ENCODE measurements around the gene KCNJ16.
A peak's percentile ranks its signal among the peaks of the same experiment; 100 is the strongest.

Gene KCNJ16

DNA sequence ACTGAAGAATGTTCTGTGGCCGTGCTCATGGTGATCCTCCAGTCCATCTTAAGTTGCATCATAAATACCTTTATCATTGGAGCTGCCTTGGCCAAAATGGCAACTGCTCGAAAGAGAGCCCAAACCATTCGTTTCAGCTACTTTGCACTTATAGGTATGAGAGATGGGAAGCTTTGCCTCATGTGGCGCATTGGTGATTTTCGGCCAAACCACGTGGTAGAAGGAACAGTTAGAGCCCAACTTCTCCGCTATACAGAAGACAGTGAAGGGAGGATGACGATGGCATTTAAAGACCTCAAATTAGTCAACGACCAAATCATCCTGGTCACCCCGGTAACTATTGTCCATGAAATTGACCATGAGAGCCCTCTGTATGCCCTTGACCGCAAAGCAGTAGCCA, 57.5 kb downstream of the KCNJ16 start:
- FAIRE-seq = no peak

DNA sequence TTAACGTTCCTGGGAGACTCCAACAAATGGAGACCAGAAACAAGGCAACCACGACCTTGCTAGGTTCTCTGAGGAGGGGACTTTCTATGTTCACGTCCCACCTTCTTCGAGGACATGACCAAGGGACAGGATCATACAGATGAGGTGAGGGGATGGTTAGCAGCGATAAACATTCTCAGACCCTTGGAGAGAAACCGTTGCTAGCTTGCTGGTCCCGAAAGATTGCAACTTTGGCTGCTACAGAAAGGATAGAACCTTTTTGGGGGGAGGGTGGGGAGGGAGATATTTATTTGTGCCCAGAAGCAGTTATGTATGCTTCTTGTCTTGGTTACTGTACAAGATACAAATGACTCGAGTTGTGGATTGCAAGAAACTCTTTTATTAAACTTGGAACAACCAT, 59.0 kb downstream of the KCNJ16 start:
- FAIRE-seq = no peak

GRCh38 chr17:70134777-70135176, 59.8 kb downstream of the KCNJ16 start:
- no peak for FAIRE-seq

DNA sequence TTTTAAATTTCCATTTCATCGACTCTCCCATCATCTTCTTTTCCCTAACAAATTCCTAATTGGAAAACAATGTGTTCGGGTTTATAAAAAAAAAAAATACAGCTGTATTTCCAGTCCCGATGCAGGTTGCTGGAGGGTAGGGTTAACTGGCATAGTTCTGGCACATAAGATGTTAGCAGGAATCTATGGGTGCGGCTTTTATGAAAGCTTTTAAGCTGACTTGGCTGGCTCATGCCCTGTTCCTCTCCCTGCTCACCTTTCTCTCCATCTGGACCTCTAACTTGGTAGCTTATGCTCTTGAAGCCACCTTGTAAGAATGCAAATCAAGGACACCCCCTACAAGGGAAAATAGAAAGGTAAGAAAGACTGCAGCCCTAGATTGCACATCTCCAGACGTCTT, 61.1 kb downstream of the KCNJ16 start:
- FAIRE-seq = no peak

- FAIRE-seq = no peak
Observed at GRCh38 chr17:70137451-70138230, 62.6 kb downstream of the KCNJ16 start.

DNA sequence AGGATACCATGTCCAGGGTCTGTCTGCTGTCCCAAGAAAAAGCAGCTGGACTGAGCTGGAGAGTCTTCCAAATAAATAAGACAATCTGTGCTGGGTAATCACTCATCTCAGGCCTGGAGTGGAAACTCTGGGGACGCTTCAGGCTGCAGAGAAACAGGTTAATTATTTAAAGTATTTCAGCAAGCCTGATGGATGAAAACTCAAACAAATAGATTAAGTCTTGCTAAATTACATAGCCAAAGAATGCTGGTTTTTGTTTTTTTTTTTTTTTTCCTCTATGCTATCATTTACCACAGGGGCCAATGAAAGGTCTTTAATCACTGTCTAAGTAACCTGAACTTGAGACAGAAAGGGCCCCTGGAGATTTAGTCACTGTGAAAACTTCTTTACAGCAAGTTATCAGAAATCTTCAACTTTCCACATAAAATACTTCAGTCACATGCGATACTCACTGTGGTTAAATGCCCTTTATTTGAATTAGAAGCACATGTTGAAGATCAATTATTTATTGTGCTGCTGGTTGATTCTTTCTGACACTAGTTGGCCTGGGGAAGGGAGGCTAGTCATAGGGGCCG, 63.4 kb downstream of the KCNJ16 start:
- no peak for FAIRE-seq

DNA sequence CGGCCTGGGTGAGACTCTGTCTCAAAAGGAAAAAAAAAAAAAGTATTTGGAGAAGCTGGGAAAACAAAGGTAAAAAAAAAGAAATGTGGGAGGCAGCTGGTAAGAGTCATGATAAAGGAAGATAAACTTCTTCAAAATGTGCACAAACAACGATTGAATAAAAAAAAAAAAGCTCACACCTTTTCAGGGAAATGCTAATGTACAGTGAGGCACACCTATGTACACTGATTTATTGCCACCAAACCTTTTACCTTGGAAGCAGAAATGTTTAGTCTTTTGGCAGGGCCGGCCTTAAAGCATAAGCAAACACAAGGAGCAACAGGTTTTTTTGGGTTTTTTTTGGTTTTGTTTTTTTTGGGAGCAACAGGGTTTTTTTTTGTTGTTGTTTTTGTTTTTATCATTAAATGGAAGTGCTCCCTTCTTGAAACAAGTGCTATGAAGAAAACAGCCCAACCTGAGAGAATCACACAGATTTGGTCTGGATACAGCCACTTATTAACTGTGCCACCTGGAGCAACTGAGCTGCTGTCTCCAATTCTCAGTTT, 64.5 kb downstream of the KCNJ16 start:
- no peak for FAIRE-seq

DNA sequence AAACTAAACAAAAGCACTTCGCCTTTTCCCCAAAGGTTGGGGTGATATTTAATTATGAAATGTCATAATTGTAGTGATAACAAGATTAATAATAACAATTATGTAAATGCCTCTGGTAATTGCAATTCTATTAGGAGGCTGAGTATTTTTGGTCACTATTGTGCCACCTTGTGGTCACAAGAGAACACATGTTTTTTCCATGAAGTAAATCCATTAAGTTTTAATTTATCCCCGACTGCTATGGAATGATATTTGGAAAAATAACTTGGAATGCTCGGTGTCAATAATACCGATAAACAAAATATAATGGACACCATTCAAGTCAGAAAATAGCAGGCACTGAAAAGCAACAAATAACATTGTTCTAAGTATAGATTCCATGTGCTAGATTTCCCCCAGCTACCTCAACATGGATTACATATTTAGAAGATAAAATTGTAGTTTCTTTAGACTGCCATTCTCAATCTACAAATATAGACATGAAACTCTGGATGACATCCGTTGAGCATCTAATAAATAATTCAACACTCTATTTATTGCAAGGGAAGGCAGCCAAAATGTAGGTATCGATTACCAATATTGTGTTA, 69.3 kb downstream of the KCNJ16 start:
- FAIRE-seq = peak; percentile 42

GRCh38 chr17:70153210-70153609, 78.2 kb downstream of the KCNJ16 start:
- no peak for FAIRE-seq

DNA sequence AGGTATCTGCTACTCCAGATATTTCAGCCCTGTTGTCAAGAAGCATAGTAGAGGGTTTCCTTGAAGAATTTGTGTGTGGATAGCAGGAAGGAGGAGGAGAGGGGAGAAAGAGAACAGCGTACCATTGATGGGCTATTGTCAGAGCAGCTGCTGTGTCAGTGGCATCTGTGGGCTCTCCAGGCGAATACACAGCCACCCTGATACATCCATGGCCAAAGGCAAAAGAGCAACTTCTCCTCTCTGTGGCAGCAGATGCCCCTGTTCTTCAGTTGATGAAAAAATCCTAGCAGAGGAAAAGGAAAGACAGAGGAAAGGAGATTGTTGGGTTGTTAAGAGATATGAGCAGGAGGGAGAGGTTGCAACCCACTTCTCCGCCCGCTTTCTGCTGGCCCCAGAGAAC, 82.1 kb downstream of the KCNJ16 start:
- FAIRE-seq = no peak

GRCh38 chr17:70158180-70158579, 83.2 kb downstream of the KCNJ16 start:
- no peak for FAIRE-seq

DNA sequence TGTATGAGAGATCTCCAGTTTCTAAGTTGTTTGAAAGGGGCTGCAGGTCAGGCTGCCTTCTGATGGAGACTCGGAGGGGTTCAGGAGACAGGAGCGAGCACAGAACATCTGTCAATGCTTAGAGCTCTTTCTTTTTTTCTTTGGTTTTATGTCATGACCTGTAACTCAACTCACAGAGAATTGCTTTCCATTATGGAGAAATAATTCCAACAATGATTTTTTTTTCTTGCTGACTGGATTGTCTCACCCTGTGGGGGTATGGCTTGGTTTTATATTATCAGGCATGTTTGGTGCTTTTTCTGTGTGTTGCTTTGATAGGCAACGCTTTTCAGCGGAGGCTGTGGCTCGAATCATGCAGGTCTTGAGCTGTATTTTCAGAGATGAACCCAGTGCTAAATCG, 83.6 kb downstream of the KCNJ16 start:
- FAIRE-seq = no peak

- no peak for FAIRE-seq
Observed at GRCh38 chr17:70159980-70160379, 85.0 kb downstream of the KCNJ16 start.

DNA sequence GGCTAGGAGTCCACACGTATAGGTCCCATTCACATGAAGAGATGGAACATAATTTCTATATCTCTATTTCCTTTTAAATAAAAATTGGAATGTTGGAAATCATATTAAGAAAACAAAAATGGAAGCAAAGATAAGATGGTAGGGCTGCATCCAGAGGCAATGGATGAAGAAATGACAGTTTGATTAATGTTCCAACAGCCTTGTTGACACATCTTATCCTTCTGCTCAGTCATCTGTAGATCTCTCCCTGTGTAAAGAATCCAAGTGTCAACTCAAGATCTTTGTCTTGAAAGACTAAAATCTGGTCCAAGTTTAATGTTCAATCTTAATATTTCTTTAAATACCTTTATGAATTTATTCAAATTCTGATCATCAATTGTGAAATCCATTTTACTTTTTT, 86.5 kb downstream of the KCNJ16 start:
- no peak for FAIRE-seq

DNA sequence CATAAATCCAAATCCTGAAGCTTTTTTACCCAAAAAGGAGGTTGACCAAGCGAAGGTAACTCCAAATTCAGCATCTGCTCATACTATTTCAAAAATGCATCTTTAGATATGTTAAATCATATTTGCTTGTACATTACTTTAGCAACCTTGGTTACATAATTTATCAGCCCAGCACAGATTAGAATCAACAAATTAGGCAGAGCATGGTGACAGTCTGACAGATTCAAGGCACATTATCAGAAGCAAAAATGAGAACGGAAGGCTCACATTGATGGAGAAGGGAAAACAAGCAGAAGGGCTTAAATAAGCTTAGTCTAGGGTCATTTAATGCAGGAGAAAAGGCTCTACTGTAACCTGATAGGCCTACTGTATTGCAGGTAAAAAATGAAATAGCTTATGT, 90.4 kb downstream of the KCNJ16 start:
- no peak for FAIRE-seq

DNA sequence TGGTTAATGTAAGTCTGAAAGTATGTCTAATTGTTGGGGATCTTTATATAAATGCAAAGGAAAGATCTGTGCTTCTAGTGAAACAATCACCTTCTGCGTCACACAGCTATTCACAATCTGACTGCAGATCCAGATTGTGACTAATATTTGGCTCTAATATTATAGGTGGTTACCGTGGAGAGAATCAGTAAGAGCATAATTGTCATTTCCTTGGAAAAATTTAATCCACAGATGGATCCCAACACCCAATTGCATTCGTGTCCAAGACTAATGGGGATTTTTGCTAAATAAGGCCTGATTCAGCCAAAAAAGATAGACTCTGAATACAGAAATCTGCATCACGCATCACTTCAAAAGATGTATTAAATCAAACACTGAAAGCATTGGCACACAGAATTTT, 91.6 kb downstream of the KCNJ16 start:
- FAIRE-seq = no peak

DNA sequence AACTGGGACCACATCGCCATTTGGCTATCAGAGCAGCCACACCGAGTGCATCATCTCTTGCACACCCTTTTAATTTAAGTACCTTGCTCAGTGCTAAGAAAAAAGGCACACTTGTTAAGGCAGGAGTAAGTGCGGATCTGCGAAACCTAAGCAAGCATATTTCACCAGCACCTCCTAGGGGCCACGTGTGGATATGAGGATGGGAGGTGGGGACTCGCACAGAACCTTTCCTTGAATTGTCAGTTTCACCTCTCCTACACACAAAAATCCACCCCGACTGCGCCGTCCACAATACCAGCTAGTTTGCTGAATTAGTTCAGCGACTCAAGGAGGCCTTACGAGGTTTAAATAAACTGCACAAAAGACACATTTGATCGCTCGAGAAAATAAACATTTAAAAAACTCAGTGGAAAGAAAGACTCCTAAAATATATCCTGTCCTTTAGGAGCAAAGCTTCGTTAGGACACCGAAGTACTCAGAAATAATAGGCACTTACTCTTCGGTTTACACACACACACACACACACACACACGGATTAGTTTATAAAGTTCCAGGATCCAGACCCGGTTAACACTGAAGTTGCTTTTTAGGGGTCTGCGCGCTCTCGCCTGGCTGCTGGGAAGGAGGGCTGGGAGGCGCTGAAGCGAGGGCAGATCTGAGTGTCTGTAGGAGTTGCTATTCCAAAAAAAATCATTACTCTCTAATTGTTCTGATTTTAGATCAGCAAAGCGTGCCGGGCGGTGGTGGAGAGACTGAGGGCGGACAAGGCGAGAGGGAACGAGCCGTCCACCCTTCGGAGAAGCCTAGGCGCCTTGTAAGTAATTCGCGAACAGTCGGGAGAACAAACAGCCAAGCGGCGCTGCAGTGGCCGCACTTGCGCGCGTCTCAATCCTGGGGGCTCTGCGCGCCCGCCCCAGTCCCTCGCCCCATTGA, 93.3 kb downstream of the KCNJ16 start:
- no peak for FAIRE-seq

- no peak for FAIRE-seq
Observed at GRCh38 chr17:70168977-70169708, 94.1 kb downstream of the KCNJ16 start, which contains the start of gene KCNJ2. Gene KCNJ2 (plus strand): TSS chr17:70169532. CDS start chr17:70175040, 5,508 bp downstream.

- FAIRE-seq = no peak
Observed at GRCh38 chr17:70169709-70170597, 94.9 kb downstream of the KCNJ16 start.

DNA sequence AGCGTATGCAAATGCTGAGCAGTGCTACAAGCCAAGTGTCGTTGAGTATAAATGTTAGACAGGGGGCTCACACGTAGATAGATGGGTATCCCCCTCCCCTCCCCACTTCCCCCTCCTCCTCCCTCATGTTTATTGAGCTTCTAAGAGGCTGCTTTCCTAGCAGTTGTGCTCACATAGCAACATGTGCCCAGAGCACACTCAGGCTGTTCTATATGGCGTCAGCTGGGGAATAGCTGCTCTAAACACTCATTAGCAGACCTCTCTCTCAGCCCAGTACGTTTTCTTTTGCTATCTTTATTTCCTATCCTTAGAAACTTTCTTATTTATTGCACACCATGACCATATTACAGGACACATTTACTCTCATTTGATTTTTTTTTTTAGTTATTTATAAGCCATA, 96.1 kb downstream of the KCNJ16 start:
- FAIRE-seq = no peak

- no peak for FAIRE-seq
Observed at GRCh38 chr17:70172449-70172848, 97.4 kb downstream of the KCNJ16 start.
